ENCODE measurements around the gene SEPTIN7. TPM values are rescaled to one million over a fixed set of nuclear protein-coding genes. Genes with fewer than 3 reads are reported as not detected.

The SEPTIN7 gene
- total and polyA plus RNA-seq, 10 donors, result 184 to 243 (median 216) TPM

GRCh38 chr7:35849954-35850353, 49.1 kb downstream of the SEPTIN7 start:
- DNase-seq, result no peak
- no peaks in the 10 kb centered on the region for H3K27me3 ChIP-seq (replicated peaks in 1 of 7)
- H3K4me1 ChIP-seq, result peaks cover 0 to 80% (median 31%) of the 10 kb centered on the region in 6 donors
- no peak overlapping the region for H3K27ac ChIP-seq
- no peaks in the 10 kb centered on the region for H3K9me3 ChIP-seq
- intact Hi-C loops (cut with DNase I; ENCODE audit: low total_unique reads), result no loop called here
- peaks cover 0 to 39% (median 15%) of the 10 kb centered on the region in 6 donors for H3K36me3 ChIP-seq
- H3K4me3 ChIP-seq, result no peak overlapping the region
- TF ChIP-seq POLR2A (IDR thresholded peaks at IDR 0.05) (no peak), CTCF (IDR thresholded peaks at IDR 0.05 in 8 of 11, conservative IDR thresholded peaks at IDR 0.05 in 3 of 11) (no peak), POLR2AphosphoS5 (IDR thresholded peaks at IDR 0.05) (no peak)

Other genes with a start within 250 kb of the SEPTIN7 start
- 10 to 100 TPM; 30.5 to 46.6 (median 35.5) TPM for gene HERPUD2, start 105.9 kb upstream of the SEPTIN7 start, total RNA-seq
- 10 to 100 TPM; 11.1 to 14.3 (median 11.7) TPM for gene HERPUD2, start 105.9 kb upstream of the SEPTIN7 start, polyA plus RNA-seq

All from spleen (tissue), 11 donors.